Loucy (cell line): ENCODE results near the gene MYH7B.

Experiments
- H2AFZ ChIP-seq: fragments of 200-600 bp; sonication (generic); 2 replicates; pipeline ENCODE4 v1.6.0; 2016; ENCODE audit warnings: antibody characterized with exemption, mild to moderate bottlenecking, low read length, moderate library complexity
- H3F3A ChIP-seq: fragments of 200-600 bp; 2 replicates; pipeline ENCODE4 v1.6.0; 2016; ENCODE audit warnings: antibody characterized with exemption, low read depth, mild to moderate bottlenecking
- H3K27me3 ChIP-seq: fragments of 200-600 bp; sonication (generic); 2 replicates; pipeline ENCODE4 v1.6.1; 2014; ENCODE audit warnings: low read length, mild to moderate bottlenecking; ENCODE audit not compliant: insufficient read depth, poor library complexity, severe bottlenecking
- H3K36me3 ChIP-seq: fragments of 200-600 bp; sonication (generic); 2 replicates; pipeline ENCODE4 v1.6.1; 2016; ENCODE audit warnings: low read length; ENCODE audit not compliant: insufficient read depth
- H3K4me1 ChIP-seq: fragments of 200-600 bp; sonication (generic); 2 replicates; pipeline ENCODE4 v1.5.1; 2014; ENCODE audit warnings: low read length, mild to moderate bottlenecking; ENCODE audit not compliant: insufficient read depth, poor library complexity, severe bottlenecking
- H3K4me2 ChIP-seq: fragments of 200-600 bp; sonication (generic); 2 replicates; pipeline ENCODE4 v1.6.0; 2014; ENCODE audit warnings: antibody characterized with exemption, low read length, low read depth, mild to moderate bottlenecking; ENCODE audit not compliant: poor library complexity, severe bottlenecking
- H3K4me3 ChIP-seq: fragments of 200-600 bp; sonication (generic); 2 replicates; pipeline ENCODE4 v1.5.1; 2014; ENCODE audit warnings: low read length, mild to moderate bottlenecking, mixed read lengths; ENCODE audit not compliant: poor library complexity, severe bottlenecking
- H3K79me2 ChIP-seq: fragments of 200-600 bp; sonication (generic); 2 replicates; pipeline ENCODE4 v1.6.1; 2014; ENCODE audit warnings: low read length; ENCODE audit not compliant: insufficient read depth
- H3K9ac ChIP-seq: fragments of 200-600 bp; sonication (generic); 2 replicates; pipeline ENCODE4 v1.6.0; 2014; ENCODE audit warnings: mild to moderate bottlenecking, low read depth, low read length, moderate library complexity; ENCODE audit not compliant: poor library complexity, severe bottlenecking
- H3K9me2 ChIP-seq: fragments of 200-600 bp; sonication (generic); replicated peaks from 2 replicates; pipeline ENCODE4 v1.6.1; 2016; ENCODE audit warnings: low read depth, low read length, mixed read lengths
- H3K9me3 ChIP-seq: fragments of 200-600 bp; sonication (generic); 2 replicates; pipeline ENCODE4 v1.6.1; 2014; ENCODE audit warnings: mild to moderate bottlenecking, antibody characterized with exemption, low read length, low read depth; ENCODE audit not compliant: insufficient read depth
- H4K20me1 ChIP-seq: fragments of 200-600 bp; sonication (generic); 2 replicates; pipeline ENCODE4 v1.6.0; 2014; ENCODE audit warnings: antibody characterized with exemption, low read length, mild to moderate bottlenecking; ENCODE audit not compliant: insufficient read depth, poor library complexity, severe bottlenecking
- EZH2phosphoT487 ChIP-seq: fragments of 200-600 bp; IDR thresholded peaks from 2 replicates; pipeline ENCODE4 v1.6.1; 2018; ENCODE audit warnings: antibody characterized with exemption, mild to moderate bottlenecking, moderate library complexity, borderline replicate concordance
- TF ChIP-seq, protein P1 (sequence below): fragments of 200-600 bp; sonication (generic); conservative IDR thresholded peaks from 2 replicates; pipeline ENCODE4 v1.5.1; 2014; ENCODE audit warnings: mild to moderate bottlenecking, antibody characterized with exemption, low read length

Gene MYH7B

DNA sequence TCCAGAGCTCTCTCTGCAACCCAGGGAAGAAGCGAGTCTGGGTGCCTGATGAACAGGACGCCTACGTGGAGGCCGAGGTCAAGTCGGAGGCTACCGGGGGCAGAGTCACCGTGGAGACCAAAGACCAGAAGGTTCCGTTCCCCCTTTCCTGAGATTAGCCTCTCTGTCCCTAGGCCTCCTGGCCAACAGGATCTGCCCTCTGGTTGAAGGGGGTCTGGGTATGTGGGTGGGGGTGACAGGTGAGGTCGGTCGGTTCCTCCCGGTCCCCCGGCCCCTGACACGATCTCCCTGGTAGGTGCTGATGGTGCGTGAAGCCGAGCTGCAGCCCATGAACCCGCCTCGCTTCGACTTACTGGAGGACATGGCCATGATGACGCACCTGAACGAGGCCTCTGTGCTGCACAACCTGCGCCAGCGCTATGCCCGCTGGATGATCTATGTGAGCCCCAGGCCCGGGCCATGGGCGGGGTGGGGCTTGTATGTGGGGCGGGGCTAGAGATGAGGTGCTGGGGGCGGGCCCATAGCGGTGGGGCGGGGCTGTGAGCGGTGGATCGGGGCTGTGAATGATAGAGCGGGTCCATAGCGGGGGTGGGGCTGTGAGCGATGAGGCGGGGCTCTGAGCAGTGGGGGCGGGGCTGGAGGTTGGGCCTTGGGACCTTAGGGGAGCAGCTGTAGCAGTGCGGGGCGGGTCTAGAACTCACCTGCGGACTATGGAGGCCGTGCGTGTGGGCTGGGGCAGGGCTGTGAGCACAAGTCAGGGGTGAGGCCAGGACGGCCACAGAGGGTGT is 23.9 kb downstream of the MYH7B start:
- Histone ChIP-seq H3K4me1 (no peaks in the 10 kb centered on the region), H3K9me2 (no peaks in the 10 kb centered on the region), H4K20me1 (no peaks in the 10 kb centered on the region), H3K9me3 (no peaks in the 10 kb centered on the region), H3K4me2 (no peak overlapping the region), H2AFZ (no peak overlapping the region), H3F3A (no peaks in the 10 kb centered on the region), H3K36me3 (no peaks in the 10 kb centered on the region), H3K4me3 (no peak overlapping the region), H3K27me3 (no peaks in the 10 kb centered on the region), H3K9ac (no peak overlapping the region), H3K79me2 (no peaks in the 10 kb centered on the region)
- TF ChIP-seq, protein P1, sequence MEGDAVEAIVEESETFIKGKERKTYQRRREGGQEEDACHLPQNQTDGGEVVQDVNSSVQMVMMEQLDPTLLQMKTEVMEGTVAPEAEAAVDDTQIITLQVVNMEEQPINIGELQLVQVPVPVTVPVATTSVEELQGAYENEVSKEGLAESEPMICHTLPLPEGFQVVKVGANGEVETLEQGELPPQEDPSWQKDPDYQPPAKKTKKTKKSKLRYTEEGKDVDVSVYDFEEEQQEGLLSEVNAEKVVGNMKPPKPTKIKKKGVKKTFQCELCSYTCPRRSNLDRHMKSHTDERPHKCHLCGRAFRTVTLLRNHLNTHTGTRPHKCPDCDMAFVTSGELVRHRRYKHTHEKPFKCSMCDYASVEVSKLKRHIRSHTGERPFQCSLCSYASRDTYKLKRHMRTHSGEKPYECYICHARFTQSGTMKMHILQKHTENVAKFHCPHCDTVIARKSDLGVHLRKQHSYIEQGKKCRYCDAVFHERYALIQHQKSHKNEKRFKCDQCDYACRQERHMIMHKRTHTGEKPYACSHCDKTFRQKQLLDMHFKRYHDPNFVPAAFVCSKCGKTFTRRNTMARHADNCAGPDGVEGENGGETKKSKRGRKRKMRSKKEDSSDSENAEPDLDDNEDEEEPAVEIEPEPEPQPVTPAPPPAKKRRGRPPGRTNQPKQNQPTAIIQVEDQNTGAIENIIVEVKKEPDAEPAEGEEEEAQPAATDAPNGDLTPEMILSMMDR: no peak
- TF ChIP-seq EZH2phosphoT487: no peak

DNA sequence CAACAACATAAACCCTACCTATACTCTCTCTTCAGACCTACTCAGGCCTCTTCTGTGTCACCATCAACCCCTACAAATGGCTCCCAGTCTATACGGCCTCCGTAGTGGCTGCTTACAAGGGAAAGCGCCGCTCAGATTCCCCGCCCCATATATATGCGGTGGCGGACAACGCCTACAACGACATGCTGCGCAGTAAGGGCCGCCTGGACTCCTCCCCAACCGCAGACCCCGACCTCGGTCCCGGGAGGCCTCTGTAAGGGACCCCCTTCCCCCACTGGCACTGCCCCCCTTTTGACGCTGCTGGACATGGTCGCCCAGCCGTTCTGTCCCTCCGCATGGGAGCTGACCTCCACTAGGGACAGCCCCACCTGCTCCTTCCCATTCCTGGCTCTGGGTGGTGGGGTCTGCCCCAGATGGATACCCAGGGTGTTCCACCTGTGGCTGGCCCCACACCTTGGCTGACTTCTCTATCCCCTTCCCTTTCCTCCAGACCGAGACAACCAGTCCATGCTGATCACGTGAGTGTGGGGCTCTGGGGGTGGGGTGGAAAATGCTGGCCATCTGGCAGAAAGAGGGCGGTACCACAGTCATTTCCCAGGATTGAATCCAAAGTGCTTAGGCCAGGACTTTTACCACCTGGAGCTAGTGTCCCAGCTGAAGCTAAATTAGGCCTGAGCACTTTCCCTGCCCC is 25.0 kb downstream of the MYH7B start:
- Histone ChIP-seq H4K20me1 (no peaks in the 10 kb centered on the region), H3K4me1 (no peaks in the 10 kb centered on the region), H3K9me2 (no peaks in the 10 kb centered on the region), H3K27me3 (no peaks in the 10 kb centered on the region), H3K9me3 (no peaks in the 10 kb centered on the region), H3K4me3 (no peak overlapping the region), H3F3A (no peaks in the 10 kb centered on the region), H3K79me2 (no peaks in the 10 kb centered on the region), H2AFZ (no peak overlapping the region), H3K36me3 (no peaks in the 10 kb centered on the region), H3K4me2 (no peak overlapping the region), H3K9ac (no peak overlapping the region)
- TF ChIP-seq, protein P1: no peak
- TF ChIP-seq EZH2phosphoT487: no peak

DNA sequence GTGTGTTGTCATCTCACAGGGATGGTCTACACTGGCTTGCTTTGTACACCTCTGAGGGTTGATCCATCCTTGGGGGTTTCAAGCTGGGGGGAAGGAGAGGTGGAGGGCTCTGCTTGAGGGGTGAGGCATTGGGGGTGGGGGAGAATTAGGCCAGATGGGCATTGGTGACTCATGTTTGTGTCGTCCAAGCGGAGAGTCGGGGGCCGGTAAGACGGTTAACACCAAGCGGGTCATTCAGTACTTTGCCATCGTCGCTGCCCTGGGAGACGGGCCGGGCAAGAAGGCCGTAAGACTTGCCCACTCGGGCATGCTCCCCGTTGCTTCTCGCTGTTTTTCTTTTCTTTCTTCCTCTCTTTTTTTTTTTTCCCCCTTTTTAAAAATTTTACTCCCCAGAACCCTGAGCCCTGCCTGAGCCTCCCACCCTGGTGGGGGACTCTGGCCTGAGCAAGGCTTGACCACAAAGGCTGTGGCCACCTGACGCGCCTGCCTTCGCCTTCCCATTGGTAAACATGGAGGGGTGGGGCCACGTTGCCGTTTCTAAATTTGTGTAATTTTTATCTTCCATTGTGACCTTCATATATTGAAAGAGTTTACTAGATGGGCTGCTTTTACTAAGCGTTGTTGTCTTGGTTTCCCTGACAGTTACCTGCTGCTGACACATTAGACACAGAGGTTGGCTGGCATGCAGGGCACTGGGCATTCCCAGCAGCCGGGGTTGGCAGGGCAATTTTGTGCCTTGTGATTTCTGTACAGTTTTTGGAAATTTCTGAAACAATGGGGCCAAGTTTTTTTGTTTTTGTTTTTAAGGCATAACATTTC is 26.8 kb downstream of the MYH7B start:
- no peaks in the 10 kb centered on the region for H3K9me2 ChIP-seq
- H4K20me1 ChIP-seq: no peaks in the 10 kb centered on the region
- TF ChIP-seq EZH2phosphoT487: no peak
- TF ChIP-seq, protein P1: no peak
- H3K4me2 ChIP-seq: no peak overlapping the region
- no peaks in the 10 kb centered on the region for H3K4me1 ChIP-seq
- H3K9ac ChIP-seq: no peak overlapping the region
- H3K27me3 ChIP-seq: no peaks in the 10 kb centered on the region
- no peaks in the 10 kb centered on the region for H3K9me3 ChIP-seq
- no peaks in the 10 kb centered on the region for H3F3A ChIP-seq
- no peaks in the 10 kb centered on the region for H3K79me2 ChIP-seq
- no peaks in the 10 kb centered on the region for H3K36me3 ChIP-seq
- no peak overlapping the region for H3K4me3 ChIP-seq
- H2AFZ ChIP-seq: no peak overlapping the region
